Measurements from ENCODE around the gene APOE. TPM values are rescaled to one million over a fixed set of nuclear protein-coding genes. Genes with fewer than 3 reads are reported as not detected.

APOE gene
- 10.3 to 17.3 TPM (median 12.0 TPM) in 5 replicates for total RNA-seq (2022; extraction: Qiagen RNA extraction)

GRCh38 chr19:44905437-44906160 lies at the start of gene APOE:
Gene APOE (plus strand): TSS chr19:44905796. CDS start chr19:44906625, 829 bp downstream.

GRCh38 chr19:44891016-44891882 lies 14.3 kb upstream of the APOE start, which contains the start of gene TOMM40:
Gene TOMM40 (plus strand): TSS chr19:44891254. CDS start chr19:44891416, 162 bp downstream.

GRCh38 chr19:44914433-44915206 lies 9.0 kb downstream of the APOE start, which contains the start of gene APOC1:
Gene APOC1 (plus strand): TSS chr19:44914608. CDS start chr19:44914892, 284 bp downstream.

GRCh38 chr19:44942067-44942571 lies 36.5 kb downstream of the APOE start, which contains the start of gene APOC4:
Gene APOC4 (plus strand): TSS chr19:44942237. CDS start chr19:44942278, 41 bp downstream.

GRCh38 chr19:44954649-44955504 lies 49.3 kb downstream of the APOE start, which contains the start of gene CLPTM1:
Gene CLPTM1 (plus strand): TSS chr19:44955380. CDS start chr19:44955396, 16 bp downstream.

Other genes starting within 250 kb of the APOE start
- gene CEACAM19, start 234.3 kb upstream of the APOE start, total RNA-seq (2022; extraction: Qiagen RNA extraction), result 6.3 to 12.6 TPM (median 10.0 TPM) in 5 replicates
- 0.05 to 0.14 TPM (median 0.08 TPM) in 4 of 5 replicates, not detected in the other for gene CEACAM16, start 206.6 kb upstream of the APOE start, total RNA-seq (2022; extraction: Qiagen RNA extraction)
- 25.7 to 66.4 TPM (median 59.5 TPM) in 5 replicates for gene BCL3, start 157.1 kb upstream of the APOE start, total RNA-seq (2022; extraction: Qiagen RNA extraction)
- 0.06 TPM in 1 of 5 replicates, not detected in the others for gene CBLC, start 127.9 kb upstream of the APOE start, total RNA-seq (2022; extraction: Qiagen RNA extraction)
- gene BCAM, start 96.7 kb upstream of the APOE start, total RNA-seq (2022; extraction: Qiagen RNA extraction), result 56.0 to 89.4 TPM (median 81.7 TPM) in 5 replicates
- 68.1 to 82.4 TPM (median 79.9 TPM) in 5 replicates for gene NECTIN2, start 59.5 kb upstream of the APOE start, total RNA-seq (2022; extraction: Qiagen RNA extraction)
- gene TOMM40, start 14.5 kb upstream of the APOE start, total RNA-seq (2022; extraction: Qiagen RNA extraction), result 188 to 264 TPM (median 240 TPM) in 5 replicates
- 91.2 to 130 TPM (median 94.0 TPM) in 5 replicates for gene APOC1, start 8.8 kb downstream of the APOE start, total RNA-seq (2022; extraction: Qiagen RNA extraction)
- gene APOC4, start 36.4 kb downstream of the APOE start, total RNA-seq (2022; extraction: Qiagen RNA extraction), result not detected in 5 replicates
- not detected in 5 replicates for gene APOC2, start 40.3 kb downstream of the APOE start, total RNA-seq (2022; extraction: Qiagen RNA extraction)
- 119 to 206 TPM (median 194 TPM) in 5 replicates for gene CLPTM1, start 49.6 kb downstream of the APOE start, total RNA-seq (2022; extraction: Qiagen RNA extraction)
- gene RELB, start 95.7 kb downstream of the APOE start, total RNA-seq (2022; extraction: Qiagen RNA extraction), result 21.2 to 36.9 TPM (median 33.8 TPM) in 5 replicates
- 47.7 to 70.6 TPM (median 64.3 TPM) in 5 replicates for gene CLASRP, start 133.2 kb downstream of the APOE start, total RNA-seq (2022; extraction: Qiagen RNA extraction)
- 11.5 to 21.3 TPM (median 18.6 TPM) in 5 replicates for gene ZNF296, start 170.7 kb downstream of the APOE start, total RNA-seq (2022; extraction: Qiagen RNA extraction)
- 81.0 to 104 TPM (median 81.9 TPM) in 5 replicates for gene GEMIN7, start 173.5 kb downstream of the APOE start, total RNA-seq (2022; extraction: Qiagen RNA extraction)
- gene PPP1R37, start 187.4 kb downstream of the APOE start, total RNA-seq (2022; extraction: Qiagen RNA extraction), result 27.7 to 43.9 TPM (median 36.7 TPM) in 5 replicates